Activated CD4-positive, alpha-beta memory T cell treated with anti-CD3 and anti-CD28 coated beads for 36 hours (primary cell): ENCODE data around the gene HMGXB3. TPM values are rescaled to one million over a fixed set of nuclear protein-coding genes. Genes with fewer than 3 reads are reported as not detected.

Source experiments
- CTCF ChIA-PET: fragments of 350-600 bp; sonication (Branson Sonifier 250); formaldehyde crosslinking; loops from one replicate; lab custom pipeline; 2021; ENCODE audit warnings: antibody characterized with exemption, inconsistent platforms; lab: Charles Lee
- POLR2A ChIA-PET: fragments of 350-600 bp; sonication (Branson Sonifier 250); formaldehyde crosslinking; loops from one replicate; lab custom pipeline; 2021; ENCODE audit warnings: antibody characterized with exemption; lab: Charles Lee
- DNase-seq: peaks from one replicate; pipeline ENCODE4 v3.0.0-alpha.2; 2020
- H3K27ac Mint-ChIP-seq: one replicate; pipeline ENCODE4 v1.8.0; 2021; ENCODE audit warnings: mixed read lengths
- H3K27me3 Mint-ChIP-seq: one replicate; pipeline ENCODE4 v1.8.0; 2021; ENCODE audit warnings: mixed read lengths
- H3K36me3 Mint-ChIP-seq: one replicate; pipeline ENCODE4 v1.8.0; 2021; ENCODE audit warnings: mixed read lengths
- H3K4me1 Mint-ChIP-seq: one replicate; pipeline ENCODE4 v1.8.0; 2021; ENCODE audit warnings: low read depth, mixed read lengths
- H3K4me3 Mint-ChIP-seq: one replicate; pipeline ENCODE4 v1.8.0; 2021; ENCODE audit warnings: mild to moderate bottlenecking, mixed read lengths
- H3K9me3 Mint-ChIP-seq: one replicate; pipeline ENCODE4 v1.8.0; 2021; ENCODE audit warnings: mixed read lengths
- intact Hi-C: fragments of 100-400 bp; cut with micrococcal nuclease; formaldehyde crosslinking; loops from one replicate; pipeline ENCODE4 v1.15.1; 2023
- total RNA-seq, 2 experiments: library from RNA; stranded (reverse); gene quantifications; one replicate each; pipeline ENCODE4 v1.2.3, GENCODE V29; 2021

The HMGXB3 gene
- total RNA-seq: 10 to 100 TPM; 29.4 to 31.3 TPM

- ChIA-PET CTCF (interaction anchor here (0.6 to 3.0 kb wide), 6 partner anchors 9 to 270 kb away, joined by 3 to 24 read pairs (median 12); partner anchors contain the start of genes PPARGC1B and SLC26A2), POLR2A (interaction anchor here (0.9 to 1.9 kb wide), 6 partner anchors 9 to 269 kb away, joined by 3 to 21 read pairs (median 4); partner anchors contain the start of gene SLC26A2)
- peak within 1 kb of the TSS; percentile 93 for H3K27ac Mint-ChIP-seq
- peaks cover 39% of the 10 kb centered on the region for H3K4me1 Mint-ChIP-seq
- peaks cover 20% of the 10 kb centered on the region for H3K36me3 Mint-ChIP-seq
- intact Hi-C loops: loop anchor here (1.0 to 5.0 kb wide), 8 partner anchors 40 to 656 kb away; partner anchors contain the start of genes CD74, CSNK1A1, GRPEL2 and PPARGC1B
- H3K4me3 Mint-ChIP-seq: peak within 1 kb of the TSS; percentile 86
- H3K27me3 Mint-ChIP-seq: no peaks in the 10 kb centered on the region
- peak; percentile 93 for DNase-seq
- no peaks in the 10 kb centered on the region for H3K9me3 Mint-ChIP-seq
Measured at GRCh38 chr5:150000256-150000989, at the start of gene HMGXB3, which contains the start of gene TIGD6. Gene HMGXB3 (plus strand): TSS chr5:150000739. CDS start chr5:150004853, 4,114 bp downstream. Gene TIGD6 (minus strand): TSS chr5:150000654. CDS start chr5:149996348, 4,306 bp downstream.

- Mint-ChIP-seq H3K4me1 (no peaks in the 10 kb centered on the region), H3K27me3 (peaks cover 6% of the 10 kb centered on the region)
- POLR2A ChIA-PET: no interaction called here
Measured at GRCh38 chr5:149951138-149951749, 49.3 kb upstream of the HMGXB3 start.

GRCh38 chr5:149953436-149954121 lies 47.0 kb upstream of the HMGXB3 start:
- Mint-ChIP-seq H3K9me3 (no peaks in the 10 kb centered on the region), H3K4me1 (no peaks in the 10 kb centered on the region), H3K27ac (no peak overlapping the region), H3K36me3 (no peaks in the 10 kb centered on the region), H3K27me3 (peaks cover under 1% of the 10 kb centered on the region), H3K4me3 (no peak overlapping the region)
- CTCF ChIA-PET: no interaction called here
- intact Hi-C loops: no loop called here
- POLR2A ChIA-PET: no interaction called here
- no peak for DNase-seq

More at GRCh38 chr5:149951138-149951749, 49.3 kb upstream of the HMGXB3 start:
- CTCF ChIA-PET: interaction anchor here (1.6 kb wide), 2 partner anchors 9 to 39 kb away, joined by 5 to 6 read pairs; partner anchors contain the start of gene SLC26A2
- Mint-ChIP-seq H3K9me3 (no peaks in the 10 kb centered on the region), H3K36me3 (no peaks in the 10 kb centered on the region), H3K4me3 (no peak overlapping the region), H3K27ac (no peak overlapping the region)
- no peak for DNase-seq
- intact Hi-C loops: no loop called here

- no peak for DNase-seq
- intact Hi-C loops: no loop called here
- ChIA-PET POLR2A (no interaction called here), CTCF (interaction anchor here (0.6 kb wide), 1 partner anchor 216 kb away, joined by 3 read pairs; no protein-coding TSS in a partner anchor)
- Mint-ChIP-seq H3K36me3 (no peaks in the 10 kb centered on the region), H3K9me3 (no peaks in the 10 kb centered on the region), H3K27me3 (no peaks in the 10 kb centered on the region), H3K4me3 (no peak overlapping the region), H3K27ac (no peak overlapping the region), H3K4me1 (peaks cover 7% of the 10 kb centered on the region)
Measured at GRCh38 chr5:149954798-149955197, 45.7 kb upstream of the HMGXB3 start.

GRCh38 chr5:149956685-149957084 lies 43.9 kb upstream of the HMGXB3 start:
- POLR2A ChIA-PET: no interaction called here
- Mint-ChIP-seq H3K4me3 (no peak overlapping the region), H3K36me3 (no peaks in the 10 kb centered on the region), H3K27ac (no peak overlapping the region), H3K4me1 (peaks cover 17% of the 10 kb centered on the region), H3K27me3 (no peaks in the 10 kb centered on the region), H3K9me3 (no peaks in the 10 kb centered on the region)
- DNase-seq: no peak
- intact Hi-C loops: no loop called here
- CTCF ChIA-PET: interaction anchor here (0.9 kb wide), 1 partner anchor 8 kb away, joined by 4 read pairs; no protein-coding TSS in a partner anchor

- Mint-ChIP-seq H3K36me3 (no peaks in the 10 kb centered on the region), H3K27ac (no peak overlapping the region), H3K4me1 (peaks cover 25% of the 10 kb centered on the region), H3K9me3 (no peaks in the 10 kb centered on the region), H3K4me3 (no peak overlapping the region), H3K27me3 (no peaks in the 10 kb centered on the region)
- CTCF ChIA-PET: interaction anchor here (1.3 to 7.1 kb wide), 10 partner anchors 11 to 125 kb away, joined by 3 to 172 read pairs (median 6); partner anchors contain the start of genes HMGXB3 and TIGD6
- POLR2A ChIA-PET: interaction anchor here (1.1 kb wide), 1 partner anchor 9 kb away, joined by 3 read pairs; no protein-coding TSS in a partner anchor
- no peak for DNase-seq
- intact Hi-C loops: no loop called here
Measured at GRCh38 chr5:149957855-149958254, 42.7 kb upstream of the HMGXB3 start.

GRCh38 chr5:149959406-149960236 lies 40.9 kb upstream of the HMGXB3 start:
- H3K36me3 Mint-ChIP-seq: no peaks in the 10 kb centered on the region
- H3K27me3 Mint-ChIP-seq: no peaks in the 10 kb centered on the region
- POLR2A ChIA-PET: interaction anchor here (1.0 to 2.8 kb wide), 6 partner anchors 41 to 408 kb away, joined by 3 to 21 read pairs (median 4); partner anchors contain the start of genes CSNK1A1, HMGXB3 and TIGD6
- peaks cover 25% of the 10 kb centered on the region for H3K4me1 Mint-ChIP-seq
- intact Hi-C loops: loop anchor here (1.0 to 5.0 kb wide), 6 partner anchors 19 to 322 kb away; partner anchors contain the start of genes HMGXB3, PPARGC1B and TIGD6
- CTCF ChIA-PET: interaction anchor here (0.8 to 7.1 kb wide), 19 partner anchors 9 to 613 kb away, joined by 3 to 172 read pairs (median 6); partner anchors contain the start of genes HMGXB3 and TIGD6
- H3K4me3 Mint-ChIP-seq: peak overlapping the region; percentile 91
- peak; percentile 65 for DNase-seq
- H3K27ac Mint-ChIP-seq: peak overlapping the region; percentile 97
- H3K9me3 Mint-ChIP-seq: no peaks in the 10 kb centered on the region

- peak within 1 kb of the TSS; percentile 97 for H3K27ac Mint-ChIP-seq
- peaks cover 25% of the 10 kb centered on the region for H3K4me1 Mint-ChIP-seq
- H3K36me3 Mint-ChIP-seq: no peaks in the 10 kb centered on the region
- peak; percentile 97 for DNase-seq
- no peaks in the 10 kb centered on the region for H3K9me3 Mint-ChIP-seq
- ChIA-PET POLR2A (interaction anchor here (0.5 to 2.8 kb wide), 8 partner anchors 40 to 409 kb away, joined by 3 to 21 read pairs (median 4); partner anchors contain the start of genes CSNK1A1, HMGXB3 and TIGD6), CTCF (interaction anchor here (0.7 to 7.1 kb wide), 13 partner anchors 10 to 332 kb away, joined by 3 to 172 read pairs (median 9); partner anchors contain the start of genes HMGXB3 and TIGD6)
- H3K4me3 Mint-ChIP-seq: peak within 1 kb of the TSS; percentile 91
- H3K27me3 Mint-ChIP-seq: no peaks in the 10 kb centered on the region
- intact Hi-C loops: loop anchor here (1.0 to 5.0 kb wide), 3 partner anchors 30 to 323 kb away; partner anchors contain the start of genes HMGXB3 and TIGD6
Measured at GRCh38 chr5:149960272-149961185, 40.0 kb upstream of the HMGXB3 start, which contains the start of gene SLC26A2. Gene SLC26A2 (plus strand): TSS chr5:149960758. CDS start chr5:149977653, 16,895 bp downstream.

GRCh38 chr5:149961186-149961685 lies 39.3 kb upstream of the HMGXB3 start:
- intact Hi-C loops: loop anchor here (2.0 to 5.0 kb wide), 2 partner anchors 30 to 324 kb away; no protein-coding TSS in a partner anchor
- Mint-ChIP-seq H3K27me3 (no peaks in the 10 kb centered on the region), H3K9me3 (no peaks in the 10 kb centered on the region), H3K36me3 (no peaks in the 10 kb centered on the region), H3K27ac (no peak overlapping the region), H3K4me1 (peaks cover 25% of the 10 kb centered on the region), H3K4me3 (peak overlapping the region; percentile 91)
- ChIA-PET POLR2A (interaction anchor here (1.2 to 2.8 kb wide), 2 partner anchors 40 to 127 kb away, joined by 9 to 21 read pairs; partner anchors contain the start of genes HMGXB3 and TIGD6), CTCF (interaction anchor here (0.8 to 7.1 kb wide), 10 partner anchors 9 to 325 kb away, joined by 3 to 172 read pairs (median 5); partner anchors contain the start of genes HMGXB3 and TIGD6)
- no peak for DNase-seq
